ENCODE results near the gene SREK1. TPM values are rescaled to one million over a fixed set of nuclear protein-coding genes. Genes with fewer than 3 reads are reported as not detected.

Gene SREK1
- total RNA-seq, 2 donors from 2014 or later, result 38.2 to 150 TPM

GRCh38 chr5:66145737-66146136 lies 1.6 kb downstream of the SREK1 start:
- H3K9me3 ChIP-seq, result no peaks in the 10 kb centered on the region
- H3K27me3 ChIP-seq (replicated peaks; ENCODE audit: insufficient read depth), result no peaks in the 10 kb centered on the region
- H3K4me3 ChIP-seq, result peak overlapping the region; percentile 88
- DNase-seq (ENCODE audit: low spot score), result no peak
- H3K36me3 ChIP-seq, result no peaks in the 10 kb centered on the region
- ATAC-seq (ENCODE audit: insufficient number of reproducible peaks, low FRiP score, low read depth), result no peak
- no peak for TF ChIP-seq CTCF (IDR thresholded peaks at IDR 0.05)
- peak overlapping the region; percentile 98 to 99 for H3K27ac ChIP-seq
- H3K4me1 ChIP-seq (ENCODE audit: control insufficient read depth in 1 of 2, low read depth in 2 of 2), result peaks cover 30 to 47% of the 10 kb centered on the region in 2 donors

- Histone ChIP-seq H3K27ac (no peak overlapping the region), H3K4me3 (no peak overlapping the region), H3K27me3 (replicated peaks; ENCODE audit: insufficient read depth) (no peaks in the 10 kb centered on the region), H3K9me3 (no peaks in the 10 kb centered on the region), H3K36me3 (no peaks in the 10 kb centered on the region), H3K4me1 (ENCODE audit: control insufficient read depth in 1 of 2, low read depth in 2 of 2) (peaks cover 34 to 46% of the 10 kb centered on the region in 2 donors)
- DNase-seq (ENCODE audit: low spot score) (no peak), ATAC-seq (ENCODE audit: insufficient number of reproducible peaks, low FRiP score, low read depth) (no peak)
- TF ChIP-seq CTCF (IDR thresholded peaks at IDR 0.05), result no peak
These were observed 5.8 kb downstream of the SREK1 start for GRCh38 chr5:66149950-66150349.

- DNase-seq (ENCODE audit: low spot score) (no peak), ATAC-seq (ENCODE audit: insufficient number of reproducible peaks, low FRiP score, low read depth) (no peak)
- no peak for TF ChIP-seq CTCF (IDR thresholded peaks at IDR 0.05)
- Histone ChIP-seq H3K9me3 (no peaks in the 10 kb centered on the region), H3K27ac (no peak overlapping the region), H3K36me3 (no peaks in the 10 kb centered on the region), H3K27me3 (replicated peaks; ENCODE audit: insufficient read depth) (no peaks in the 10 kb centered on the region), H3K4me1 (ENCODE audit: control insufficient read depth in 1 of 2, low read depth in 2 of 2) (peaks cover 29 to 40% of the 10 kb centered on the region in 2 donors), H3K4me3 (no peak overlapping the region)
These were observed 6.9 kb downstream of the SREK1 start for GRCh38 chr5:66151030-66151429.

- Histone ChIP-seq H3K27me3 (replicated peaks; ENCODE audit: insufficient read depth) (no peaks in the 10 kb centered on the region), H3K4me3 (no peak overlapping the region), H3K27ac (no peak overlapping the region), H3K9me3 (no peaks in the 10 kb centered on the region), H3K4me1 (ENCODE audit: control insufficient read depth in 1 of 2, low read depth in 2 of 2) (peaks cover 24 to 36% of the 10 kb centered on the region in 2 donors), H3K36me3 (no peaks in the 10 kb centered on the region)
- ATAC-seq (ENCODE audit: insufficient number of reproducible peaks, low FRiP score, low read depth), result no peak
- no peak for TF ChIP-seq CTCF (IDR thresholded peaks at IDR 0.05)
- DNase-seq (ENCODE audit: low spot score), result no peak
These were observed 7.4 kb downstream of the SREK1 start for GRCh38 chr5:66151491-66151890.

- H3K27ac ChIP-seq, result no peak overlapping the region
- DNase-seq (ENCODE audit: low spot score) (no peak), ATAC-seq (ENCODE audit: insufficient number of reproducible peaks, low FRiP score, low read depth) (no peak)
- no peak for TF ChIP-seq CTCF (IDR thresholded peaks at IDR 0.05)
- H3K4me1 ChIP-seq (ENCODE audit: control insufficient read depth in 1 of 2, low read depth in 2 of 2), result peaks cover 4 to 17% of the 10 kb centered on the region in 2 donors
- H3K36me3 ChIP-seq, result peaks cover 10% of the 10 kb centered on the region
- H3K4me3 ChIP-seq, result no peak overlapping the region
- no peaks in the 10 kb centered on the region for H3K9me3 ChIP-seq
- H3K27me3 ChIP-seq (replicated peaks; ENCODE audit: insufficient read depth), result no peaks in the 10 kb centered on the region
These were observed 12.9 kb downstream of the SREK1 start for GRCh38 chr5:66157046-66157445.

Data from thoracic aorta (tissue), 2 donors.